ACC112 (cell line): ENCODE results near the gene NSUN7.
A peak's percentile ranks its signal among the peaks of the same experiment; 100 is the strongest.

Experiments used
- H2AFZ ChIP-seq: fragments of 200-600 bp; sonication (generic); one replicate; pipeline ENCODE4 v1.6.0; 2017; ENCODE audit warnings: antibody characterized with exemption, low read length; ENCODE audit not compliant: unreplicated experiment
- H3K27ac ChIP-seq: fragments of 200-600 bp; sonication (generic); 2 replicates; pipeline ENCODE4 v1.5.1; 2014; ENCODE audit warnings: low read depth, mild to moderate bottlenecking, antibody characterized with exemption, low read length, moderate library complexity
- H3K27me3 ChIP-seq: fragments of 200-600 bp; sonication (generic); 2 replicates; pipeline ENCODE4 v1.6.1; 2014; ENCODE audit warnings: mild to moderate bottlenecking, antibody characterized with exemption, low read length, moderate library complexity, mixed read lengths; ENCODE audit not compliant: insufficient read depth
- H3K36me3 ChIP-seq: fragments of 200-600 bp; sonication (generic); 2 replicates; pipeline ENCODE4 v1.6.1; 2016; ENCODE audit warnings: mild to moderate bottlenecking, antibody characterized with exemption, low read length, moderate library complexity, mixed read lengths; ENCODE audit not compliant: insufficient read depth
- H3K4me1 ChIP-seq: fragments of 200-600 bp; sonication (generic); one replicate; pipeline ENCODE4 v1.6.1; 2016; ENCODE audit warnings: low read length, mixed read lengths; ENCODE audit not compliant: insufficient read depth, unreplicated experiment, control insufficient read depth
- H3K4me3 ChIP-seq: fragments of 200-600 bp; sonication (generic); 2 replicates; pipeline ENCODE4 v1.5.1; 2014; ENCODE audit warnings: mild to moderate bottlenecking, low read depth, low read length
- H3K79me2 ChIP-seq: fragments of 200-600 bp; sonication (generic); one replicate; pipeline ENCODE4 v1.6.0; 2016; ENCODE audit warnings: low read length; ENCODE audit not compliant: control insufficient read depth, unreplicated experiment, insufficient read depth

The NSUN7 gene

GRCh38 chr4:40734497-40734896 is 15.3 kb upstream of the NSUN7 start:
- H3K27ac ChIP-seq = no peak overlapping the region
- H2AFZ ChIP-seq = no peak overlapping the region
- no peaks in the 10 kb centered on the region for H3K79me2 ChIP-seq
- no peak overlapping the region for H3K4me3 ChIP-seq
- no peaks in the 10 kb centered on the region for H3K27me3 ChIP-seq
- H3K4me1 ChIP-seq = no peaks in the 10 kb centered on the region
- no peaks in the 10 kb centered on the region for H3K36me3 ChIP-seq

- Histone ChIP-seq H3K36me3 (no peaks in the 10 kb centered on the region), H3K27me3 (no peaks in the 10 kb centered on the region), H3K27ac (no peak overlapping the region), H3K4me1 (no peaks in the 10 kb centered on the region), H3K79me2 (no peaks in the 10 kb centered on the region), H2AFZ (no peak overlapping the region), H3K4me3 (no peak overlapping the region)
Observed at GRCh38 chr4:40736910-40737309, 12.8 kb upstream of the NSUN7 start.

- Histone ChIP-seq H3K36me3 (no peaks in the 10 kb centered on the region), H3K4me1 (no peaks in the 10 kb centered on the region), H3K27me3 (no peaks in the 10 kb centered on the region), H2AFZ (no peak overlapping the region), H3K27ac (no peak overlapping the region), H3K4me3 (no peak overlapping the region), H3K79me2 (no peaks in the 10 kb centered on the region)
Observed at GRCh38 chr4:40737879-40738278, 11.9 kb upstream of the NSUN7 start.

- no peak overlapping the region for H3K4me3 ChIP-seq
- H3K27ac ChIP-seq = no peak overlapping the region
- no peaks in the 10 kb centered on the region for H3K27me3 ChIP-seq
- H3K79me2 ChIP-seq = no peaks in the 10 kb centered on the region
- no peaks in the 10 kb centered on the region for H3K36me3 ChIP-seq
- no peaks in the 10 kb centered on the region for H3K4me1 ChIP-seq
- no peak overlapping the region for H2AFZ ChIP-seq
Observed at GRCh38 chr4:40739347-40739746, 10.4 kb upstream of the NSUN7 start.

- no peak overlapping the region for H3K27ac ChIP-seq
- no peak overlapping the region for H2AFZ ChIP-seq
- no peaks in the 10 kb centered on the region for H3K79me2 ChIP-seq
- no peaks in the 10 kb centered on the region for H3K36me3 ChIP-seq
- H3K27me3 ChIP-seq = peaks cover 6% of the 10 kb centered on the region
- no peak overlapping the region for H3K4me3 ChIP-seq
- no peaks in the 10 kb centered on the region for H3K4me1 ChIP-seq
Observed at GRCh38 chr4:40744218-40744617, 5.5 kb upstream of the NSUN7 start.

GRCh38 chr4:40745285-40745984 is 4.3 kb upstream of the NSUN7 start:
- H3K79me2 ChIP-seq = no peaks in the 10 kb centered on the region
- H3K27ac ChIP-seq = no peak overlapping the region
- peaks cover 17% of the 10 kb centered on the region for H3K27me3 ChIP-seq

GRCh38 chr4:40747207-40747835 is 2.4 kb upstream of the NSUN7 start:
- H3K4me1 ChIP-seq = no peaks in the 10 kb centered on the region
- no peak overlapping the region for H2AFZ ChIP-seq
- peaks cover 31% of the 10 kb centered on the region for H3K27me3 ChIP-seq
- H3K79me2 ChIP-seq = no peaks in the 10 kb centered on the region
- no peaks in the 10 kb centered on the region for H3K36me3 ChIP-seq
- H3K4me3 ChIP-seq = no peak overlapping the region
- H3K27ac ChIP-seq = no peak overlapping the region

More at GRCh38 chr4:40745285-40745984, 4.3 kb upstream of the NSUN7 start:
- no peak overlapping the region for H2AFZ ChIP-seq
- no peaks in the 10 kb centered on the region for H3K36me3 ChIP-seq
- H3K4me1 ChIP-seq = no peaks in the 10 kb centered on the region
- no peak overlapping the region for H3K4me3 ChIP-seq

- H3K4me1 ChIP-seq = no peaks in the 10 kb centered on the region
- H3K27me3 ChIP-seq = peaks cover 31% of the 10 kb centered on the region
- H3K27ac ChIP-seq = no peak overlapping the region
- H3K36me3 ChIP-seq = no peaks in the 10 kb centered on the region
- peak overlapping the region; percentile 45 for H2AFZ ChIP-seq
- H3K79me2 ChIP-seq = no peaks in the 10 kb centered on the region
- H3K4me3 ChIP-seq = peak overlapping the region; percentile 69
Observed at GRCh38 chr4:40750461-40751258, 905 bp downstream of the NSUN7 start.

- Histone ChIP-seq H3K79me2 (no peaks in the 10 kb centered on the region), H3K4me1 (no peaks in the 10 kb centered on the region)
Observed at GRCh38 chr4:40755616-40756015, 5.9 kb downstream of the NSUN7 start.

GRCh38 chr4:40763228-40763716 is 13.5 kb downstream of the NSUN7 start:
- Histone ChIP-seq H3K4me3 (peak overlapping the region; percentile 26; the same call in 1 of the 2 replicates), H3K36me3 (no peaks in the 10 kb centered on the region), H2AFZ (peak overlapping the region; percentile 59), H3K79me2 (no peaks in the 10 kb centered on the region), H3K27ac (peak overlapping the region; percentile 36), H3K27me3 (peaks cover 8% of the 10 kb centered on the region), H3K4me1 (peaks cover 5% of the 10 kb centered on the region)

More at GRCh38 chr4:40755616-40756015, 5.9 kb downstream of the NSUN7 start:
- H2AFZ ChIP-seq = no peak overlapping the region
- H3K27ac ChIP-seq = no peak overlapping the region
- no peaks in the 10 kb centered on the region for H3K36me3 ChIP-seq
- peaks cover 12% of the 10 kb centered on the region for H3K27me3 ChIP-seq
- no peak overlapping the region for H3K4me3 ChIP-seq
